ENCODE results near the gene MDC1. TPM values are rescaled to one million over a fixed set of nuclear protein-coding genes. Genes with fewer than 3 reads are reported as not detected.
"Not testable (repeated sequence)": the region's sequence is repeated elsewhere in the genome, so short reads cannot be mapped to it uniquely, and the experiment has no call there.

Gene MDC1
- total RNA-seq, 1 experiment from 2014 or later: 77.6 TPM

- DNase-seq; H2AK5ac ChIP-seq (ENCODE audit: insufficient read length, low read length); H2BK12ac ChIP-seq (ENCODE audit: insufficient read length, low read depth, low read length); H2BK20ac ChIP-seq (ENCODE audit: low read depth, low read length, poor library complexity, severe bottlenecking); H3K27me3 ChIP-seq (ENCODE audit: insufficient read depth, low read length); H3K4ac ChIP-seq (ENCODE audit: low read depth, low read length); H2BK120ac ChIP-seq (ENCODE audit: low read depth, low read length, poor library complexity, severe bottlenecking); H4K91ac ChIP-seq (ENCODE audit: insufficient read length, low read depth, low read length); H3K4me1 ChIP-seq (ENCODE audit: insufficient read depth, low read length); H3K27me3 Mint-ChIP-seq (ENCODE audit: low read depth); H3K9me3 Mint-ChIP-seq; H3T11ph ChIP-seq (ENCODE audit: low read length); H4K8ac ChIP-seq (replicated peaks; ENCODE audit: insufficient read length, low read depth, low read length); H3K79me1 ChIP-seq (ENCODE audit: insufficient read depth, low read depth, low read length, poor library complexity, severe bottlenecking); H3K9me3 ChIP-seq (ENCODE audit: control insufficient read depth, low read depth, low read length); H4K20me1 ChIP-seq (ENCODE audit: control insufficient read depth, insufficient read depth, insufficient read length); H2AFZ ChIP-seq (ENCODE audit: low read length); H2BK15ac ChIP-seq (ENCODE audit: low read depth, low read length); H3K14ac ChIP-seq (ENCODE audit: insufficient read depth, low read length); H3K23ac ChIP-seq (ENCODE audit: insufficient read length, low read depth, low read length): not testable (repeated sequence)
- Mint-ChIP-seq H3K36me3 (ENCODE audit: insufficient read depth in 1 of 3, low read depth in 3 of 3) (peaks cover 38 to 58% (median 53%) of the 10 kb centered on the region in 3 experiments), H3K4me3 (peak overlapping the region; percentile 93 to 98), H3K4me1 (peaks cover 29 to 36% of the 10 kb centered on the region in 2 experiments), H3K27ac (peak overlapping the region; percentile 100)
- peak overlapping the region; percentile 37 for H3K4me2 ChIP-seq (ENCODE audit: insufficient read depth, insufficient read length, low read length)
- WGBS (ENCODE audit: extremely low coverage, insufficient read length, low lambda C conversion rate): no CpG with 5 or more reads among the region's 37 CpGs
- H3K56ac ChIP-seq (ENCODE audit: insufficient read length, low read depth, low read length): peak overlapping the region; percentile 4
- H2BK5ac ChIP-seq (ENCODE audit: insufficient read length, low read length): peak overlapping the region; percentile 33
- H3K18ac ChIP-seq (ENCODE audit: insufficient read length, low read depth, low read length): peak overlapping the region; percentile 81
- H3K79me2 ChIP-seq (ENCODE audit: insufficient read depth, low read length): peaks cover 11% of the 10 kb centered on the region; the same call in 1 of the 2 replicates
- peak overlapping the region; percentile 92 for H3K9ac ChIP-seq (ENCODE audit: extremely low read depth, insufficient read length, low read length)
- H4K5ac ChIP-seq (ENCODE audit: insufficient read length, low read depth, low read length): peak overlapping the region; percentile 31
- peaks cover 15% of the 10 kb centered on the region for H3K23me2 ChIP-seq (ENCODE audit: insufficient read length, low read depth, low read length, poor library complexity, severe bottlenecking)
- peak overlapping the region; percentile 90 for H3K27ac ChIP-seq (ENCODE audit: insufficient read length, low read depth, low read length)
Measured at GRCh38 chr6:30717845-30718720, 1.0 kb upstream of the MDC1 start.

Data from H9 (cell line).